NT2/D1 (cell line): ENCODE data around the gene SUSD3.

Source experiments
- DNase-seq: peaks from one replicate; pipeline ENCODE4 v3.0.0-alpha.2; 2011; ENCODE audit warnings: low read depth, low spot score
- H3K27me3 ChIP-seq: 2 replicates; pipeline ENCODE4 v1.6.0; 2011; ENCODE audit warnings: mild to moderate bottlenecking; ENCODE audit not compliant: insufficient read length, insufficient read depth
- H3K36me3 ChIP-seq: 2 replicates; pipeline ENCODE4 v1.6.1; 2011; ENCODE audit warnings: mild to moderate bottlenecking, low read length, mixed read lengths; ENCODE audit not compliant: insufficient read depth, insufficient read length
- H3K4me1 ChIP-seq: 2 replicates; pipeline ENCODE4 v1.5.1; 2011; ENCODE audit not compliant: insufficient read depth, insufficient read length
- H3K4me3 ChIP-seq: 2 replicates; pipeline ENCODE4 v1.5.1; 2011; ENCODE audit warnings: low read depth; ENCODE audit not compliant: insufficient read length
- H3K9ac ChIP-seq: 2 replicates; pipeline ENCODE4 v1.6.0; 2011; ENCODE audit warnings: low read depth; ENCODE audit not compliant: insufficient read length
- H3K9me3 ChIP-seq: 2 replicates; pipeline ENCODE4 v1.5.1; 2011; ENCODE audit warnings: mild to moderate bottlenecking, low read length; ENCODE audit not compliant: insufficient read depth
- SUZ12 ChIP-seq: IDR thresholded peaks from 2 replicates; pipeline ENCODE4 v1.6.1; 2011; ENCODE audit not compliant: insufficient read length, insufficient read depth; ENCODE audit errors: extremely low read depth
- YY1 ChIP-seq: IDR thresholded peaks from 2 replicates; pipeline ENCODE4 v1.6.1; 2011; ENCODE audit not compliant: insufficient read length, insufficient read depth
- ZNF274 ChIP-seq: IDR thresholded peaks from 2 replicates; pipeline ENCODE4 v1.6.1; 2011; ENCODE audit warnings: mild to moderate bottlenecking, low read depth, low read length

The SUSD3 gene

DNA sequence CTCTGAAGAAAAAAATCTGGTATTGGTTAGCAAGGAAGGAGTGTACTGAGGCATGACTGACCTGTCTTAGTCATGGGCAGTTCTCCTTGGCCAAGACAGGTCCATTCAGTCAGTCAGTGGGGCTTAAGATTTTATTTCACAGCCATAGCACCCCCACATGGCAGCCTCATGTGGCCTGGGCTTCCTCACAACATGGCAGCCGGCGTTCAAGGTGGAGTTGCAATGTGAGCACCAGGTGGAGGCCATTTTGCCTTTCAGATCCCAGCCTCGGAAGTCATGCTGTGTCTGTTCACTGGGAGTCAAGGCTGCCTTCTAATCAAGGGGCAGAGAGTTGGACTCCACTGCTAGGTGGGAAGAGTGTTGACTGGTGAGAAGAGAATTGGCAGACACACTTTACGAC is 27.2 kb downstream of the SUSD3 start:
- no peaks in the 10 kb centered on the region for H3K9me3 ChIP-seq
- no peak for DNase-seq
- TF ChIP-seq ZNF274 = no peak
- TF ChIP-seq SUZ12 = no peak
- TF ChIP-seq YY1 = no peak
- H3K36me3 ChIP-seq = no peaks in the 10 kb centered on the region
- H3K27me3 ChIP-seq = no peaks in the 10 kb centered on the region
- H3K9ac ChIP-seq = no peak overlapping the region
- H3K4me3 ChIP-seq = no peak overlapping the region
- H3K4me1 ChIP-seq = peaks cover 17% of the 10 kb centered on the region

DNA sequence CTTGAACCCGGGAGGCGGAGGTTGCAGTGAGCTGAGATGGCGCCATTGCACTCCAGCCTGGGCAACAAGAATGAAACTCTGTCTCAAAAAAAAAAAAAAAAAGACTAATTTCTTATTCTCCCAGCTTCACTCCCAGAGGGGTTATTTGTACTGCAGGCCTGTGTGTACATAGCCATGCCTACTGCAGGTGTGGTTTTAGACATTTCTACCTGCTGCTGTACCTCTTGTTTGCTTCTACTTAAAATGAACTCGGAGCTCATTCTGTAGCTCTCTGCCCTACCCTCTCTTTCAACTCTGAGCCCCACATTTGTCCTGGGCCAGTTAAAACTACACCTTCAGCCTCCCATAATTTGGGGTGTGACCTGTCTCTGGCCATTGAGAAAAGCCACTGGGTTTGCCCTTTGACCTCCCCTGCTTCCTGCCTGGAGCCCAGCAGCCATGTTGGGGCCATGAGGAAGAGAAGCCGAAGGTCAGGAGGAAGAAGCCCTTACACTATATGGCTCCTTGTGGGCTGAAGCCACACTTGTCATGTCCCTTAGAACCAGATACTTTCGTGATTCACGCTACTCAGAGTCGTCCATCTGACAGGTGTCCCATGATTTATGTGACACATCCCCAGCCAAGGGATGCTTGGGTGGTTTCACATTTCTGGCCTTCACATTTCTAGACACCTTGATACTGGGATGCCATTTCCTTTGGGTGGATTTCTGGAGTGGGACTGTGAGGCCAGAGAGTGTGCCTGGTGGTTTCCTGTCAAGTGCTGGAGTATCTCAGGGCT is 28.1 kb downstream of the SUSD3 start:
- H3K9ac ChIP-seq = no peak overlapping the region
- H3K27me3 ChIP-seq = no peaks in the 10 kb centered on the region
- no peaks in the 10 kb centered on the region for H3K36me3 ChIP-seq
- TF ChIP-seq SUZ12 = no peak
- TF ChIP-seq YY1 = no peak
- no peak for TF ChIP-seq ZNF274
- 0 out of 2 replicates have a peak, but pooled peaks cover 8% of the 10 kb centered on the region for H3K9me3 ChIP-seq
- no peak for DNase-seq
- peaks cover 13% of the 10 kb centered on the region for H3K4me1 ChIP-seq
- H3K4me3 ChIP-seq = no peak overlapping the region

DNA sequence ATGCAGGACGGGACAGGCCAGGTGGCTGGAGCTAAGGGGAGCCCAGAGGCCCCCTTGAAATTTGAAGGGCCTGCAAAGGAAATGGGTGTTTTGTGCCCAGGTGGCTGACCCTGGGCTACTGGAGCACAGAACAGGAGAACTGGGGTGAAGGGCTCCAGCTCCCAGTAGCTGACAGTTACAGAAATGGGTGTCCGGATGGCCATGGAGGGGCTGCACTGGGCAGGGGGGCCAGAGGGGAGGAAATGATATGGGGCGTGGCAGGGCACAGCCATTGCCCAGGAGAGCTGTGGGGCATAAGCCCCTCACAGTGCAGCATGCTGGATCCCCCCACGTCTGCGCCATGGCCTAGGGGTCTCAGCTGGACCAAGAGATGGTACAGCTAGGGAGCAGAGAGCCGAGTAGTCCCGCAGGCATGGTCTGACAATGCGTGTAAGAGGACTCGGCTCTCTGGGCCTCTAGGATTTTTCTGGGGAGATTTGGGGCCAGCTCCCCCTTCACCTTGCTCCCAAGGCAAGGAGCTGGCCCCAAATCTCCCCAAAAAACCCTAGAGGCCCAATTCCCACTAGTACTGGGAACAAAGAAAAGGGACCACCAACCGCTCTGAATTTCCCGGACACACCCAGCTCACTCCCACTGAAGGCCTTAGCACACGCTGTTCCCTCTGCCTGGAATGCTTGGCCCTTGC is 29.6 kb downstream of the SUSD3 start:
- TF ChIP-seq YY1 (no peak), SUZ12 (no peak), ZNF274 (no peak)
- Histone ChIP-seq H3K9ac (no peak overlapping the region), H3K27me3 (no peaks in the 10 kb centered on the region), H3K36me3 (no peaks in the 10 kb centered on the region), H3K9me3 (0 out of 2 replicates have a peak, but pooled peaks cover 8% of the 10 kb centered on the region), H3K4me1 (peaks cover 9% of the 10 kb centered on the region), H3K4me3 (no peak overlapping the region)
- DNase-seq = no peak

DNA sequence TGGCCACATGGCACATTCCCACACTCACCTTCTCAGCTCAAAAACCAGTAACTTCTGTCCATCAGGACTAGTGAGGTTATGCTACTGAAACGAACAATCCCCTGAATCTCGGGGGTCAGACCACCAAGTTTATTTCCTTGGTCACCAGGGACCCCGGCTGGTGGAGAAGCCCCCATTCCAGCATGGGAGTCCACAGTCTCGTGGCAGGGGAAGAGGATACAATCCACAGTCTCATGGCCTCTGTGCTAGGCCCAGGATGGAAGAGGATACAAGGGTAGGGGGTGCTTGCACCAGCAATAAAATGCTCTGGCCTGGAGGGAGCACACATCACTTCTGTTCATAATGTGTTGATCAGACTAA is 30.1 kb downstream of the SUSD3 start:
- H3K4me1 ChIP-seq = peaks cover 9% of the 10 kb centered on the region
- H3K9ac ChIP-seq = no peak overlapping the region
- DNase-seq = no peak
- H3K9me3 ChIP-seq = 0 out of 2 replicates have a peak, but pooled peaks cover 8% of the 10 kb centered on the region
- H3K4me3 ChIP-seq = no peak overlapping the region
- H3K36me3 ChIP-seq = no peaks in the 10 kb centered on the region
- H3K27me3 ChIP-seq = no peaks in the 10 kb centered on the region
- TF ChIP-seq ZNF274 = no peak
- no peak for TF ChIP-seq SUZ12
- TF ChIP-seq YY1 = no peak

DNA sequence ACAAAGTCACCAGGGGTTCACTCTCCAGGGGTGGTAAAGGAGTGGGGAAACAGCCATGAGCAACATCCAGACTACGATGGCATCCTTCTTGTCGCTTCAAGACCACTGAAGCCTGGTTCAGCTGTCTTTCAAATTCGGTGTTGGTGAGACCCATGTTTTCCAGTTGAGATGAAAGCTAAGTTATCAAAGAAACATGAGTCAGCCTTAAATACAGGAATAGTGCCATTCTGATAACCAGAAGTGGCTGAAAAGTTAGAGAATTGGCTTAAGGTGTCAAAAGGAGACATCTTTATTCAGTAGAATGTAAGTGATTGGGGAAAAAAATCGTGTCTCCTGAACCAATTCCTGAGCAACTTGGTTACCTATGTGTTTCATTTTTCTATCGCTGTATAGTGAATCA is 30.5 kb downstream of the SUSD3 start:
- Histone ChIP-seq H3K27me3 (no peaks in the 10 kb centered on the region), H3K9me3 (0 out of 2 replicates have a peak, but pooled peaks cover 8% of the 10 kb centered on the region), H3K9ac (no peak overlapping the region), H3K36me3 (no peaks in the 10 kb centered on the region), H3K4me1 (peaks cover 7% of the 10 kb centered on the region), H3K4me3 (no peak overlapping the region)
- no peak for DNase-seq
- TF ChIP-seq YY1 (no peak), ZNF274 (no peak), SUZ12 (no peak)

DNA sequence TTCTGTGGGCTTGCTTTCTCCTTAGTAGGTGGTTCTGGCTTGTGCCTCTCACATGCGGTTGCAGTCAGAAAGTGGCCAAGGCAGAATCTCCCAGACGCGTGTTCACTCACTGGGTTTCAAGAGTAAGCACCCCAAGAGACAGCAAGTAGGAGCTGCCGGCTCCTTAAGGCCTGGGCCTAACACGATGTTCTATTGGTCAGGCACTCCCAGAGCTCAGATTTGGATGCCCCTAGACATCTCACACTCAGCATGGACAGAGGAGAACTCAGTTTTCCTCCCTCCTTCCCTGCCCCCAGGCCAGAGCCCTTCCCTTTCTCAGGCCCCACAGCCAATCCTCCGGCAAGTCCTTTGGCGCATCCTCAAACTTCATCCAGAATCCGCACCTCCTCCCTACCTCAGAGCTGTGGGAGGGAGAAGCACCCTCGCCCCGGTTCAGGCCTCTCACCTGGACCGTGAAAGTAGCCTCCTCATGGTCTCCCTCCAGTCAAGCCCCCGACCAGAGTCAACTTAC is 31.0 kb downstream of the SUSD3 start:
- H3K9ac ChIP-seq = no peak overlapping the region
- no peaks in the 10 kb centered on the region for H3K27me3 ChIP-seq
- H3K4me3 ChIP-seq = no peak overlapping the region
- no peak for DNase-seq
- TF ChIP-seq YY1 (no peak), SUZ12 (no peak), ZNF274 (no peak)
- H3K4me1 ChIP-seq = peaks cover 7% of the 10 kb centered on the region
- H3K36me3 ChIP-seq = no peaks in the 10 kb centered on the region
- 0 out of 2 replicates have a peak, but pooled peaks cover 8% of the 10 kb centered on the region for H3K9me3 ChIP-seq

DNA sequence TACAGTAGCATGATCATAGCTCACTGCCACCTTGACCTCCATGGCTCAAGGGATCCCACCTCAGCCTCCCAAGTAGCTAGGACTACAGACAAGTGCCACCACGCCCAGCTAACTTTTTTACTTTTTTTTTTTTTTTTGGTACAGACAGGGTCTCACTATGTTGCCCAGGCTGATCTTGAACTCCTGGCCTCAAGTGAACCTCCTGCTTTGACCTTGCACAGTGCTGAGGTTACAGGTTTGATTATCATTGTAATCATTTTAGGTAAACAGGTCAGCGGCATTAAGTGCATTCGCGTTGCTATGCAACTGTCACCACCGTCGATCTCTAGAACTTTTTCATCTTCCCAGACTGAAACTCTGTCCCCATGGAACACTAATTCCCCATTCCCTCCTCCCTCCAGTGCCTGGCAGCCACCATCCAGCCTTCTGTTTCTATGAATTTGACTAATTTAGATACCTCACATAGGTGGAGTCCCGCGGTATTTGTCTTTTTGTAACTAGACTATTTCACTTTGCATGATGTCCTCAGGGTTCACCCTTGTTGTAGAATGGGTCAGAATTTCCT is 31.7 kb downstream of the SUSD3 start:
- no peak for TF ChIP-seq YY1
- no peak for TF ChIP-seq ZNF274
- TF ChIP-seq SUZ12 = no peak
- 0 out of 2 replicates have a peak, but pooled peaks cover 8% of the 10 kb centered on the region for H3K9me3 ChIP-seq
- no peak overlapping the region for H3K4me3 ChIP-seq
- H3K36me3 ChIP-seq = no peaks in the 10 kb centered on the region
- H3K4me1 ChIP-seq = peaks cover 7% of the 10 kb centered on the region
- H3K9ac ChIP-seq = no peak overlapping the region
- H3K27me3 ChIP-seq = no peaks in the 10 kb centered on the region
- no peak for DNase-seq
